ENCODE measurements around the gene MEOX2.

- no peak for TF ChIP-seq CTCF (CRISPR knock-in tag; IDR thresholded peaks at IDR 0.05)
- TF ChIP-seq MEIS2 (CRISPR knock-in tag; IDR thresholded peaks at IDR 0.05): no peak
- TF ChIP-seq POLR2A (IDR thresholded peaks at IDR 0.05; ENCODE audit: insufficient read depth in 1 of 2, low read depth in 2 of 2, low read length in 2 of 2): no peak
- TF ChIP-seq ZNF354B (CRISPR knock-in tag; IDR thresholded peaks at IDR 0.05): no peak
- no peak for TF ChIP-seq KDM1A (CRISPR knock-in tag; IDR thresholded peaks at IDR 0.05)
- no peak for TF ChIP-seq DDIT3 (CRISPR knock-in tag; IDR thresholded peaks at IDR 0.05)
- TF ChIP-seq, protein P1, sequence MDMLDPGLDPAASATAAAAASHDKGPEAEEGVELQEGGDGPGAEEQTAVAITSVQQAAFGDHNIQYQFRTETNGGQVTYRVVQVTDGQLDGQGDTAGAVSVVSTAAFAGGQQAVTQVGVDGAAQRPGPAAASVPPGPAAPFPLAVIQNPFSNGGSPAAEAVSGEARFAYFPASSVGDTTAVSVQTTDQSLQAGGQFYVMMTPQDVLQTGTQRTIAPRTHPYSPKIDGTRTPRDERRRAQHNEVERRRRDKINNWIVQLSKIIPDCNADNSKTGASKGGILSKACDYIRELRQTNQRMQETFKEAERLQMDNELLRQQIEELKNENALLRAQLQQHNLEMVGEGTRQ (IDR thresholded peaks at IDR 0.05; ENCODE audit: low read depth, low read length): no peak
- TF ChIP-seq, protein P1 (CRISPR knock-in tag; IDR thresholded peaks at IDR 0.05; ENCODE audit: borderline replicate concordance): no peak
- no peak for TF ChIP-seq NFYB (CRISPR knock-in tag; IDR thresholded peaks at IDR 0.05)
- TF ChIP-seq ZBTB7A (CRISPR knock-in tag; IDR thresholded peaks at IDR 0.05): no peak
- no peak for TF ChIP-seq AHR (CRISPR knock-in tag; IDR thresholded peaks at IDR 0.05)
Measured at GRCh38 chr7:15626041-15626440, 60.4 kb downstream of the MEOX2 start.
